K562 (cell line): ENCODE data around the gene RPLP2. TPM values are rescaled to one million over a fixed set of nuclear protein-coding genes. Genes with fewer than 3 reads are reported as not detected.
A peak's percentile ranks its signal among the peaks of the same experiment; 100 is the strongest.

Experiments
- ATF7 ChIP-seq: fragments of 450-650 bp; IDR thresholded peaks from 2 replicates; pipeline ENCODE4 v1.7.1; 2014; ENCODE audit warnings: mild to moderate bottlenecking, moderate library complexity
- BRD9 ChIP-seq: fragments of 450-650 bp; IDR thresholded peaks from 2 replicates; pipeline ENCODE4 v1.6.1; 2018; ENCODE audit warnings: low read depth; ENCODE audit not compliant: partially characterized antibody
- CHCHD3 ChIP-seq: fragments of 250-450 bp; sonication (Bioruptor Pico); IDR thresholded peaks from 2 replicates; pipeline ENCODE4 v2.1.2; 2022; ENCODE audit warnings: mild to moderate bottlenecking
- DACH1 ChIP-seq: fragments of 450-650 bp; IDR thresholded peaks from 2 replicates; pipeline ENCODE4 v1.6.1; 2018; ENCODE audit not compliant: partially characterized antibody
- ETS2 ChIP-seq: IDR thresholded peaks from 2 replicates; pipeline ENCODE4 v1.6.1; 2016; ENCODE audit warnings: borderline replicate concordance, missing genetic modification characterization, mild to moderate bottlenecking, moderate library complexity, missing compliant biosample characterization; ENCODE audit not compliant: poor library complexity, severe bottlenecking
- HOXB6 ChIP-seq: fragments of 250-450 bp; sonication (Bioruptor Pico); IDR thresholded peaks from 2 replicates; pipeline ENCODE4 v1.5.1; 2022; ENCODE audit warnings: mild to moderate bottlenecking, borderline replicate concordance
- KAT7 ChIP-seq: sonication (generic); formaldehyde crosslinking; IDR thresholded peaks from 2 replicates; pipeline ENCODE4 v1.8.0; 2022; ENCODE audit warnings: missing genetic modification reagents, mild to moderate bottlenecking, borderline replicate concordance
- PCBP1 ChIP-seq: fragments of 200-400 bp; formaldehyde crosslinking; IDR thresholded peaks from 2 replicates; pipeline ENCODE4 v1.6.1; 2018; ENCODE audit warnings: mild to moderate bottlenecking, low read depth, low read length; ENCODE audit not compliant: poor library complexity, severe bottlenecking
- PKNOX1 ChIP-seq: fragments of 450-650 bp; IDR thresholded peaks from 2 replicates; pipeline ENCODE4 v1.6.1; 2016
- SREBF1 ChIP-seq: fragments of 150-350 bp; IDR thresholded peaks from 2 replicates; pipeline ENCODE4 v1.6.1; 2014; ENCODE audit warnings: antibody characterized with exemption, low read depth, low read length, borderline replicate concordance
- TFE3 ChIP-seq: fragments of 450-650 bp; formaldehyde crosslinking; IDR thresholded peaks from 2 replicates; pipeline ENCODE4 v1.4.0; 2020; ENCODE audit warnings: mild to moderate bottlenecking, mixed read lengths
- U2AF2 ChIP-seq: fragments of 200-400 bp; formaldehyde crosslinking; optimal IDR thresholded peaks from 2 replicates; pipeline ENCODE3; 2017; ENCODE audit warnings: low read depth, mild to moderate bottlenecking, low read length
- USF1 ChIP-seq: sonication (generic); formaldehyde crosslinking; IDR thresholded peaks from 2 replicates; pipeline ENCODE4 v1.9.0; 2022; ENCODE audit warnings: mild to moderate bottlenecking, missing genetic modification reagents
- ZBTB12 ChIP-seq: fragments of 250-450 bp; sonication (Bioruptor Pico); IDR thresholded peaks from 2 replicates; pipeline ENCODE4 v1.4.0; 2020
- ZBTB26 ChIP-seq: fragments of 450-650 bp; formaldehyde crosslinking; IDR thresholded peaks from 2 replicates; pipeline ENCODE4 v1.4.0; 2022; ENCODE audit warnings: missing genetic modification characterization
- ZKSCAN3 ChIP-seq: fragments of 250-450 bp; sonication (Bioruptor Pico); IDR thresholded peaks from 2 replicates; pipeline ENCODE4 v1.4.0; 2020
- ZNF121 ChIP-seq: sonication (generic); formaldehyde crosslinking; conservative IDR thresholded peaks from 2 replicates; pipeline ENCODE4 v1.8.0; 2022; ENCODE audit warnings: missing genetic modification reagents
- polyA plus RNA-seq, 8 experiments: library from polyadenylated mRNA; depleted of rRNA in 4 of 8; stranded (reverse) in 5 of 8; unstranded in 3 of 8; fragments of >200 nt; fragmentation: Nextera tagmentation in 2 of 8; fragmentation: Illumina TruSeq in 1 of 8; extraction: Ambion mirVana in 2 of 8; extraction: Trizol in 1 of 8; gene quantifications; 2 replicates each; pipeline versions ENCODE4 v1.2.1 to v1.2.3, GENCODE V29; 2011 to 2014; ENCODE audit warnings: inconsistent platforms in 1 of 8, missing spikeins in 1 of 8
- total RNA-seq, 7 experiments: library from RNA; depleted of rRNA in 6 of 7; stranded (reverse); fragments of >200 nt in 6 of 7; fragmentation: Illumina TruSeq in 2 of 7; extraction: Trizol in 2 of 7; gene quantifications; 2 replicates each; pipeline versions ENCODE4 v1.2.1 to v1.2.3, GENCODE V29; 2011 to 2021; ENCODE audit warnings: low replicate concordance in 1 of 7
- TF ChIP-seq, protein P1 (sequence below): conservative IDR thresholded peaks from 2 replicates; pipeline ENCODE4 v1.6.1; 2011; ENCODE audit warnings: low read depth, mild to moderate bottlenecking, low read length; ENCODE audit not compliant: control insufficient read depth
- TF ChIP-seq, protein P2 (sequence below): sonication (generic); formaldehyde crosslinking; IDR thresholded peaks from 2 replicates; pipeline ENCODE4 v1.8.0; 2022; ENCODE audit warnings: missing genetic modification reagents, mild to moderate bottlenecking, borderline replicate concordance

The RPLP2 gene
- total and polyA plus RNA-seq, 9 of the 15 experiments (the other 6 are each of a cell fraction or from before 2014, with no cell fraction given), result 528 to 3,807 (median 1,633) TPM

DNA sequence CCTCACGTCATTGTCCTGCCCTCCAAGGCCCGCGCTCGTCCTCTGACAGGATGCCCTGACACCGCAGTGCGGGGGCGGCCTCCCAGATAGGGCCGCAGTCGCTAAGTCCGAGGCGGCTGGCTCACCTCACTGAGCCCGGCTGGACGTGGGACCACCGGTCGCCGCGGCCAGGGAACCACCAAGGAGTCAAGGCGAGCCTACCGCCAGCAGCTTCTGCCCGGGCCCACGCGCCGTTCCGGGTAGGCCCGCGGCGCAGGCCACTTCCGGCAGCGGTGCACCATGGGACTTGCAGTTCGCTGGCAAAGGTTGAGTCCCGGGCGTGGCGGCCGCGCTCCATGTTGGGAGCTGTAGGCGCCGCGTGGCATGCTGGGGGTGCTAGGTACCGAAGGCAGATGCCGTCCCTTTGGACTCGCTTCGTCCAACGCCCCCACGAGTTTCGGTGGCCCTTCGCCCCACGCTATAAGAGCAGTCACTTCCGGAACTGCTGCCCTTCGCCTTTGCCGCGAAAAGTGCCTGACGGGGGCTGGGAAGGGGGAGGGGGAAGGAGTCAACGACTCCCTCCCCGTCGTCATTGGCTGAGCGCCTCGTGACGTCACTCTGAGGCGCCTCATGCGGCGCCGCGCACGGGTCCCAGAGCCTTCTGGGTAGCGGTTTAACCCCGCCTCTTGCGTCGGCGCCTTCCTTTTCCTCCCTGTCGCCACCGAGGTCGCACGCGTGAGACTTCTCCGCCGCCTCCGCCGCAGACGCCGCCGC, at the start of gene RPLP2 (continued):
- TF ChIP-seq, protein P1, sequence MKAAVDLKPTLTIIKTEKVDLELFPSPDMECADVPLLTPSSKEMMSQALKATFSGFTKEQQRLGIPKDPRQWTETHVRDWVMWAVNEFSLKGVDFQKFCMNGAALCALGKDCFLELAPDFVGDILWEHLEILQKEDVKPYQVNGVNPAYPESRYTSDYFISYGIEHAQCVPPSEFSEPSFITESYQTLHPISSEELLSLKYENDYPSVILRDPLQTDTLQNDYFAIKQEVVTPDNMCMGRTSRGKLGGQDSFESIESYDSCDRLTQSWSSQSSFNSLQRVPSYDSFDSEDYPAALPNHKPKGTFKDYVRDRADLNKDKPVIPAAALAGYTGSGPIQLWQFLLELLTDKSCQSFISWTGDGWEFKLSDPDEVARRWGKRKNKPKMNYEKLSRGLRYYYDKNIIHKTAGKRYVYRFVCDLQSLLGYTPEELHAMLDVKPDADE, result peak; percentile 98
- TF ChIP-seq PKNOX1 (peak; percentile 83), TFE3 (CRISPR knock-in tag) (no peak), USF1 (CRISPR knock-in tag) (peak; percentile 68), ATF7 (peak; percentile 96), U2AF2 (no peak), KAT7 (CRISPR knock-in tag) (peak; percentile 75; the same call in 1 of the 2 replicates), SREBF1 (no peak), DACH1 (no peak), ZNF121 (CRISPR knock-in tag) (no peak), ETS2 (tag) (no peak), ZKSCAN3 (no peak), HOXB6 (CRISPR knock-in tag) (no peak), CHCHD3 (CRISPR knock-in tag) (no peak), BRD9 (no peak), ZBTB26 (CRISPR knock-in tag) (no peak), PCBP1 (peak; percentile 83), ZBTB12 (CRISPR knock-in tag) (peak; percentile 98)
- TF ChIP-seq, protein P2, sequence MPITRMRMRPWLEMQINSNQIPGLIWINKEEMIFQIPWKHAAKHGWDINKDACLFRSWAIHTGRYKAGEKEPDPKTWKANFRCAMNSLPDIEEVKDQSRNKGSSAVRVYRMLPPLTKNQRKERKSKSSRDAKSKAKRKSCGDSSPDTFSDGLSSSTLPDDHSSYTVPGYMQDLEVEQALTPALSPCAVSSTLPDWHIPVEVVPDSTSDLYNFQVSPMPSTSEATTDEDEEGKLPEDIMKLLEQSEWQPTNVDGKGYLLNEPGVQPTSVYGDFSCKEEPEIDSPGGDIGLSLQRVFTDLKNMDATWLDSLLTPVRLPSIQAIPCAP, result no peak
